ENCODE data around the gene CYP27C1.
"Not testable (repeated sequence)": the region's sequence is repeated elsewhere in the genome, so short reads cannot be mapped to it uniquely, and the experiment has no call there.

Gene CYP27C1

DNA sequence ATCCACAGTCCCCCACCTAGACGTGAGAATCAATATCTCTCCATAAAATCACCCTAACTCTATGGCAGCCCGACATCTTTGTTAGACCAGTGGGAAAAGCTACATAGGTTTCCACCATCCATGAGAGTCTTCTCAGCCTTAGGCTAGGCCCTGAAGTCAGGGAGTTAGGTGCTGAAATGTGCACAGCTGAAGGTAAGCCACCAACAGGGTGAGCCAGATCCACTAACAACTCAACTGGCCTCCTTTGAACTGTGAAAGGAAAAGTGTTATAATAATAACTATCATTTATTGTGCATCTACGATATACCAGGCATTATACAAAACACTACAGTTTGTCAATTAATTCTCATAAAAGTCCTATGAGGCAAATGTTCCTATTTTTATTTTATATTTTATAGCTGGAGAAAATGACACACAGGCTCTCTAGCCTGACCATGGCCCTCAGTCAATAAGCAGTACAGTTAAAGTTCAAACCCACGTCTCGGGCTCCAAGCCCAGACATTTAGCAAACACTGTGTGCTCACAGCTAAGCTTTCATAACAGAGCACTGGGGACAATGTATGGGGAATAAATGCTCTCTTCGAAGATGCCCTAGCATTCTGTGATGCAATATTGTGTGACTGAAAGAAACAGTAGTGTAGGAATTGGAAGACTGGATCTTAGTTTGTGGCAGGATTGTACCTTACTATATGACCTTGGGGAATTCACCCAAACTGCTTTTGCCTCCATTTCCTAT is 11.2 kb upstream of the CYP27C1 start:
- Histone ChIP-seq H3K79me2 (ENCODE audit: low read length) (no peaks in the 10 kb centered on the region), H3K9me3 (ENCODE audit: insufficient read depth, low read length) (0 out of 2 replicates have a peak, but pooled peaks cover 5% of the 10 kb centered on the region)

DNA sequence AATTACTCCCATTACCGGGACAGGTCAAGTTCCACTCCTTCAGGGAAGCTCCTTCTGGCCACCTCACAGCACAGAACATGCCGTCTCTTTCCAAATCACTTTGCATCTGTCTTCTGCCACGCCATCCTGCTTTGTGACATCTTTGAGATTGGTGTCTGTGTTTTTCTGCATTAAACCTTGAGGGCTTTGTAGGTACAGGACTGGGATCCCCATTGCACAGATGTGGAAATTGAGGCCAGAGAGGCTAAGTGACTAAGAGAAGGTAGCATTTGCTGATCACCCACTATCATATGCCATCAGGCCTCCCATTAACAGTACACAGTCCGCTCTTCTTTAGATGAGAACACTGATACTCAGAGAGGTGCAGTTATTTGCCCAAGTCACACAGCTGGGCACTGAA is 9.5 kb upstream of the CYP27C1 start:
- Histone ChIP-seq H3K27me3 (ENCODE audit: low read depth, low read length) (peaks cover 11% of the 10 kb centered on the region), H3K4me1 (ENCODE audit: low read length) (peaks cover 9% of the 10 kb centered on the region), H3K36me3 (replicated peaks; ENCODE audit: low read depth, low read length) (no peaks in the 10 kb centered on the region), H3K79me2 (ENCODE audit: low read length) (no peaks in the 10 kb centered on the region), H4K20me1 (ENCODE audit: insufficient read depth, low read length) (no peaks in the 10 kb centered on the region), H3K27ac (ENCODE audit: low read length) (no peak overlapping the region), H2AFZ (ENCODE audit: low read depth, low read length) (no peak overlapping the region), H3K9ac (ENCODE audit: low read length) (no peak overlapping the region), H3K4me3 (ENCODE audit: low read length) (no peak overlapping the region), H3K4me2 (ENCODE audit: low read length) (no peak overlapping the region), H3K9me3 (ENCODE audit: insufficient read depth, low read length) (0 out of 2 replicates have a peak, but pooled peaks cover 5% of the 10 kb centered on the region)
- TF ChIP-seq EZH2phosphoT487 (IDR thresholded peaks at IDR 0.05; ENCODE audit: low read depth): no peak
- TF ChIP-seq, protein P1, sequence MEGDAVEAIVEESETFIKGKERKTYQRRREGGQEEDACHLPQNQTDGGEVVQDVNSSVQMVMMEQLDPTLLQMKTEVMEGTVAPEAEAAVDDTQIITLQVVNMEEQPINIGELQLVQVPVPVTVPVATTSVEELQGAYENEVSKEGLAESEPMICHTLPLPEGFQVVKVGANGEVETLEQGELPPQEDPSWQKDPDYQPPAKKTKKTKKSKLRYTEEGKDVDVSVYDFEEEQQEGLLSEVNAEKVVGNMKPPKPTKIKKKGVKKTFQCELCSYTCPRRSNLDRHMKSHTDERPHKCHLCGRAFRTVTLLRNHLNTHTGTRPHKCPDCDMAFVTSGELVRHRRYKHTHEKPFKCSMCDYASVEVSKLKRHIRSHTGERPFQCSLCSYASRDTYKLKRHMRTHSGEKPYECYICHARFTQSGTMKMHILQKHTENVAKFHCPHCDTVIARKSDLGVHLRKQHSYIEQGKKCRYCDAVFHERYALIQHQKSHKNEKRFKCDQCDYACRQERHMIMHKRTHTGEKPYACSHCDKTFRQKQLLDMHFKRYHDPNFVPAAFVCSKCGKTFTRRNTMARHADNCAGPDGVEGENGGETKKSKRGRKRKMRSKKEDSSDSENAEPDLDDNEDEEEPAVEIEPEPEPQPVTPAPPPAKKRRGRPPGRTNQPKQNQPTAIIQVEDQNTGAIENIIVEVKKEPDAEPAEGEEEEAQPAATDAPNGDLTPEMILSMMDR (IDR thresholded peaks at IDR 0.05; ENCODE audit: low read depth, low read length): no peak

More for the DNA sequence above, 11.2 kb upstream of the CYP27C1 start:
- Histone ChIP-seq H4K20me1 (ENCODE audit: insufficient read depth, low read length) (no peaks in the 10 kb centered on the region), H3K9ac (ENCODE audit: low read length) (no peak overlapping the region), H2AFZ (ENCODE audit: low read depth, low read length) (no peak overlapping the region), H3K4me3 (ENCODE audit: low read length) (no peak overlapping the region), H3K4me1 (ENCODE audit: low read length) (peaks cover 8% of the 10 kb centered on the region), H3K4me2 (ENCODE audit: low read length) (no peak overlapping the region), H3K27me3 (ENCODE audit: low read depth, low read length) (no peaks in the 10 kb centered on the region), H3K36me3 (replicated peaks; ENCODE audit: low read depth, low read length) (no peaks in the 10 kb centered on the region), H3K27ac (ENCODE audit: low read length) (no peak overlapping the region)
- TF ChIP-seq EZH2phosphoT487 (IDR thresholded peaks at IDR 0.05; ENCODE audit: low read depth): no peak
- TF ChIP-seq, protein P1 (IDR thresholded peaks at IDR 0.05; ENCODE audit: low read depth, low read length): no peak

DNA sequence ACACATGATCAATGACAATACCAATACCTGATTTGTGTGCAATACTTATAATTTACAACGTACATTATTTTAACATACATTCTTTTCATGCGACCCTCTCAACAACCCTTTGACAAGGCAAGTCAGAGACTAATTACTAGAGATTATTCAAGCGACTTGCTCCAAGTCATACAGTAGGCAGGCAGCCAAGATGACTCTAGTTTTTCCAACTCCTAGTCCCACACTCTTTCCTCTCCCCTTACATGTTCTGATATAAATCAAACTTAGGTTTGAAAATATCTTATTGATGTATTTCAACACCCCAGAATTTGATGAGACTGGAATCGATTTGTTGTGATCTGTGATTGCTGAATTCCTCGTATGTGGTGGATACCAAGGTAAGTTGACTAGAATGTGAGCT is 8.0 kb upstream of the CYP27C1 start:
- Histone ChIP-seq H3K36me3 (replicated peaks; ENCODE audit: low read depth, low read length) (no peaks in the 10 kb centered on the region), H3K4me2 (ENCODE audit: low read length) (no peak overlapping the region), H3K27me3 (ENCODE audit: low read depth, low read length) (peaks cover 15% of the 10 kb centered on the region), H3K9ac (ENCODE audit: low read length) (no peak overlapping the region), H3K27ac (ENCODE audit: low read length) (no peak overlapping the region), H3K79me2 (ENCODE audit: low read length) (no peaks in the 10 kb centered on the region), H3K9me3 (ENCODE audit: insufficient read depth, low read length) (0 out of 2 replicates have a peak, but pooled peaks cover 5% of the 10 kb centered on the region), H3K4me1 (ENCODE audit: low read length) (peaks cover 9% of the 10 kb centered on the region), H3K4me3 (ENCODE audit: low read length) (no peak overlapping the region), H2AFZ (ENCODE audit: low read depth, low read length) (no peak overlapping the region), H4K20me1 (ENCODE audit: insufficient read depth, low read length) (no peaks in the 10 kb centered on the region)
- no peak for TF ChIP-seq EZH2phosphoT487 (IDR thresholded peaks at IDR 0.05; ENCODE audit: low read depth)
- TF ChIP-seq, protein P1 (IDR thresholded peaks at IDR 0.05; ENCODE audit: low read depth, low read length): no peak

DNA sequence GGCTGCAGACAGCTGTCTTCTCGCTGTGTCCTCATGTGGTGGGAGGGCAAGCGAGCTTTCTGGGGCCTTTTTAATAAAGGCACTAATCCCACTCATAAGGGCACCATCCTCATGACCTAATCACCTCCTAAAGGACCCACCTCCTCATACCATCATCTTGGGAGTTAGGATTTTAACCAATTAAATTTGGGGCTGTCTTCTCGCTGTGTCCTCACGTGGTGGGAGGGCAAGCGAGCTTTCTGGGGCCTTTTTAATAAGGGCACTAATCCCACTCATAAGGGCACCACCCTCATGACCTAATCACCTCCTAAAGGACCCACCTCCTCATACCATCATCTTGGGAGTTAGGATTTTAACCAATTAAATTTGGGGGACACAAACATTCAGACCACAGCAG is 7.2 kb upstream of the CYP27C1 start:
- H3K4me3 ChIP-seq (ENCODE audit: low read length); H3K27ac ChIP-seq (ENCODE audit: low read length); H3K79me2 ChIP-seq (ENCODE audit: low read length); H3K9me3 ChIP-seq (ENCODE audit: insufficient read depth, low read length); H4K20me1 ChIP-seq (ENCODE audit: insufficient read depth, low read length); H3K4me1 ChIP-seq (ENCODE audit: low read length); H3K9ac ChIP-seq (ENCODE audit: low read length); H3K36me3 ChIP-seq (replicated peaks; ENCODE audit: low read depth, low read length); H2AFZ ChIP-seq (ENCODE audit: low read depth, low read length): not testable (repeated sequence)
- H3K4me2 ChIP-seq (ENCODE audit: low read length): peak overlapping the region; percentile 55; the same call in 1 of the 2 replicates
- peaks cover 15% of the 10 kb centered on the region for H3K27me3 ChIP-seq (ENCODE audit: low read depth, low read length)
